ENCODE measurements around the gene ECHDC3.

DNA sequence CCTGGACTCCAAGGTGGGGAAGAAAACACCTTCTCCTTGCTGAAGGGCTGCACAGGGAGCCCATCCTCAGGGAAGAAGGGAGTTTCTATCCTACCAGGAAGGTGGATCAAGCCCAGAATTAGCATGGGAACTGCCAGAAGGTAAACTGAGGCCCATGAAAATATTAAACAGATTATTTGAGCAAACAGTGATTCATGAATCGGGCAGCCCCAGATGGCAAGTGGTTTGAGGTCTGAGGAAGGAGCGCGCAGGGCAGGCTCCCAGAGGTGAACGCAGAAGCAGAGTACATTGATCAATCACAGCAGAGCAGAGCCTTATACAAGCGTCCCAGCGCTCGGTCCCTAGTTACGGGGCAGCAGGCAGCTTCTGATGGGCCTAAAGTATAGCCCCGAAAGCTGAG, 45.2 kb downstream of the ECHDC3 start:
- TF ChIP-seq EZH2phosphoT487 (IDR thresholded peaks at IDR 0.05) (no peak), EZH2 (IDR thresholded peaks at IDR 0.05) (no peak)
- TF ChIP-seq, protein P1, sequence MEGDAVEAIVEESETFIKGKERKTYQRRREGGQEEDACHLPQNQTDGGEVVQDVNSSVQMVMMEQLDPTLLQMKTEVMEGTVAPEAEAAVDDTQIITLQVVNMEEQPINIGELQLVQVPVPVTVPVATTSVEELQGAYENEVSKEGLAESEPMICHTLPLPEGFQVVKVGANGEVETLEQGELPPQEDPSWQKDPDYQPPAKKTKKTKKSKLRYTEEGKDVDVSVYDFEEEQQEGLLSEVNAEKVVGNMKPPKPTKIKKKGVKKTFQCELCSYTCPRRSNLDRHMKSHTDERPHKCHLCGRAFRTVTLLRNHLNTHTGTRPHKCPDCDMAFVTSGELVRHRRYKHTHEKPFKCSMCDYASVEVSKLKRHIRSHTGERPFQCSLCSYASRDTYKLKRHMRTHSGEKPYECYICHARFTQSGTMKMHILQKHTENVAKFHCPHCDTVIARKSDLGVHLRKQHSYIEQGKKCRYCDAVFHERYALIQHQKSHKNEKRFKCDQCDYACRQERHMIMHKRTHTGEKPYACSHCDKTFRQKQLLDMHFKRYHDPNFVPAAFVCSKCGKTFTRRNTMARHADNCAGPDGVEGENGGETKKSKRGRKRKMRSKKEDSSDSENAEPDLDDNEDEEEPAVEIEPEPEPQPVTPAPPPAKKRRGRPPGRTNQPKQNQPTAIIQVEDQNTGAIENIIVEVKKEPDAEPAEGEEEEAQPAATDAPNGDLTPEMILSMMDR (IDR thresholded peaks at IDR 0.05) = no peak

Data from neural progenitor cell (in vitro differentiated cells).